ENCODE measurements around the gene SLC15A4.

Gene SLC15A4

DNA sequence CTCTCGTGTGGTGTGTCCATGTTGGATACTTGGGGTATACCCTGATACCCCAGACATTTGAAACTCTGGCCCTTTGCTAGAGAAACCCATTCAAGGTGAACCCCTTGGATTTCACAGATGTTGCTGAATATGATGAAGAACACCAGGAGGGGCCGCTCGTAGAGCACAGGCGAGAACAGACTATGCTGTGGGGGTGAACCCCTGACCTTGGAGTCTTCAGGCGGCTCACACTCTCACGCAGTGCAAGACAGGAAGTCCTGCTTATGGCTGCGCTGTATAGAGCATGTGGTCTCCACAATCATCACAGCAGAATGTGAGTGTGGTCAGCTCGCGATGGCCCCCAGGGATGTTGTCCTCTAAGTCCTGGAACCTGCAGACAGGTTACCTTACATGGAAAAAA lies 60.4 kb downstream of the SLC15A4 start:
- no peak overlapping the region for H3K4me3 ChIP-seq (ENCODE audit: low read depth in 1 of 2, low read length in 2 of 2)
- H3K9ac ChIP-seq (ENCODE audit: low read length): no peak overlapping the region
- peaks cover 4 to 9% of the 10 kb centered on the region in 2 donors for H3K27me3 ChIP-seq (ENCODE audit: control insufficient read depth in 1 of 2, insufficient read depth in 2 of 2, low read length in 2 of 2)
- no peaks in the 10 kb centered on the region for H3K9me3 ChIP-seq (ENCODE audit: low read length)
- H3K27ac ChIP-seq (ENCODE audit: low read depth, low read length): no peak overlapping the region
- H3K36me3 ChIP-seq (ENCODE audit: insufficient read depth, low read length): no peaks in the 10 kb centered on the region
- no peaks in the 10 kb centered on the region for H3K4me1 ChIP-seq (ENCODE audit: insufficient read depth, low read length)

DNA sequence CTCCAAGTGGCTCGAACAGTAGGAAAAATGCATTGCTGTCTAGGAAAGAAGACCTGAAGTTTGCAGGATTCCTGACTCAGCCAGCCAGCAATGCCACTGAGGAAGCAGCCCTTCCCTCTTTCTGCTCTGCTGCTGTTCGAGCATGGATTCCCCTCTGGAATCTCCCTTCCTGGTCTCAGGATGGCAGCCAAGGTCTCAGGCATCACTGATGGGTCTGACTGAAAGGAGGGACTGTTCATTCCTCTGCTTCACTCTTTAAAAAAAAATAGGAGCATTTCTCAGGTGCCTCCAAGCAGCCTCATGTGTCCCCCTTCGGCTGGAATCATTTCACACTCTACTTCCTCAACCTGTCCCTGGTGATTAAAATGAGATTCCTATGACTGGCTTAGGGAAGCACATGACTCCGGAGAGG lies 62.4 kb downstream of the SLC15A4 start:
- no peak overlapping the region for H3K4me3 ChIP-seq (ENCODE audit: low read depth in 1 of 2, low read length in 2 of 2)

DNA sequence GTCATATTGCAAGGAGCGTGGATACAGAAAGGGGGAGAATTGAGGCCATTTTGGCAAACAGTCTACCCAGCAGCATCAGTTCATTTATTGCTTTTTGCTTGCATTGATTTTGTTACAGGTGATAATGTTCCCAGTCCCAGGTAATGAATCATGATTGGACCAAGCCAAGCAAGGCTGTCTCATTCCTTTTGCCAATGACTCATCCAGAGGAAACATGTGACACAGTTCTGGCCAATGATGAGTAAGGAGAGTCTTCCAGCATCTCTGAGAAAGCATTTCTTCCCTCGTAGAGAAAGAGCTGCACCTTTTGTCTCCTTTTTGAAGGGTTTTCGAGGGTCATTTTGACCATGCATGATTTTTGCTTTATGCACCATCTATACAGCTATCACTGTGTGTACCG lies 68.2 kb downstream of the SLC15A4 start:
- no peaks in the 10 kb centered on the region for H3K9me3 ChIP-seq (ENCODE audit: low read length)
- no peak overlapping the region for H3K9ac ChIP-seq (ENCODE audit: low read length)
- H3K4me3 ChIP-seq (ENCODE audit: low read depth in 1 of 2, low read length in 2 of 2): no peak overlapping the region
- no peaks in the 10 kb centered on the region for H3K27me3 ChIP-seq (ENCODE audit: control insufficient read depth in 1 of 2, insufficient read depth in 2 of 2, low read length in 2 of 2)
- H3K36me3 ChIP-seq (ENCODE audit: insufficient read depth, low read length): no peaks in the 10 kb centered on the region
- H3K27ac ChIP-seq (ENCODE audit: low read depth, low read length): no peak overlapping the region
- no peaks in the 10 kb centered on the region for H3K4me1 ChIP-seq (ENCODE audit: insufficient read depth, low read length)

More for the DNA sequence above, 62.4 kb downstream of the SLC15A4 start:
- H3K27me3 ChIP-seq (ENCODE audit: control insufficient read depth in 1 of 2, insufficient read depth in 2 of 2, low read length in 2 of 2): peaks cover 0 to 5% of the 10 kb centered on the region in 2 donors
- H3K4me1 ChIP-seq (ENCODE audit: insufficient read depth, low read length): no peaks in the 10 kb centered on the region
- H3K36me3 ChIP-seq (ENCODE audit: insufficient read depth, low read length): no peaks in the 10 kb centered on the region
- no peak overlapping the region for H3K27ac ChIP-seq (ENCODE audit: low read depth, low read length)
- H3K9ac ChIP-seq (ENCODE audit: low read length): no peak overlapping the region
- H3K9me3 ChIP-seq (ENCODE audit: low read length): no peaks in the 10 kb centered on the region

DNA sequence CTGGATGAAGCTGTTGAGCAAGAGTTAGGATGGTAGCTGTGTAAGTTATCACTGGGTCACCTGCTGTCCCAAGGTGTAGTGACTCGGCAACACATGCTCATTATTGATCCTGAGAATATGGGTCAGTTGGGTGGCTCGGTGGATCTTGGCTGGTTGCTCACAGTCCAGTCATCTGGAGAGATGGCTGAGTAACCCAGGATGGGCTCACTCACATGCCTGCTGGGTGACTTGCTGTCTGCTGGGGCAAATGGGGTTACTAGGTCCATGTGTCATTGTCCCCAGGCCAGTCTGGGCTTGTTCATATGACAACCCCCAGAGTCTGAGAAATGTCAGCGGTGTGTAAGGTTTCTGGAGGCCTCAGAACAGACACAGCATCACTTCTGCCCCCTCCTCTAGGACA lies 69.5 kb downstream of the SLC15A4 start:
- no peaks in the 10 kb centered on the region for H3K36me3 ChIP-seq (ENCODE audit: insufficient read depth, low read length)
- H3K27me3 ChIP-seq (ENCODE audit: control insufficient read depth in 1 of 2, insufficient read depth in 2 of 2, low read length in 2 of 2): no peaks in the 10 kb centered on the region
- no peaks in the 10 kb centered on the region for H3K9me3 ChIP-seq (ENCODE audit: low read length)
- no peak overlapping the region for H3K4me3 ChIP-seq (ENCODE audit: low read depth in 1 of 2, low read length in 2 of 2)
- no peaks in the 10 kb centered on the region for H3K4me1 ChIP-seq (ENCODE audit: insufficient read depth, low read length)
- H3K27ac ChIP-seq (ENCODE audit: low read depth, low read length): no peak overlapping the region
- no peak overlapping the region for H3K9ac ChIP-seq (ENCODE audit: low read length)

DNA sequence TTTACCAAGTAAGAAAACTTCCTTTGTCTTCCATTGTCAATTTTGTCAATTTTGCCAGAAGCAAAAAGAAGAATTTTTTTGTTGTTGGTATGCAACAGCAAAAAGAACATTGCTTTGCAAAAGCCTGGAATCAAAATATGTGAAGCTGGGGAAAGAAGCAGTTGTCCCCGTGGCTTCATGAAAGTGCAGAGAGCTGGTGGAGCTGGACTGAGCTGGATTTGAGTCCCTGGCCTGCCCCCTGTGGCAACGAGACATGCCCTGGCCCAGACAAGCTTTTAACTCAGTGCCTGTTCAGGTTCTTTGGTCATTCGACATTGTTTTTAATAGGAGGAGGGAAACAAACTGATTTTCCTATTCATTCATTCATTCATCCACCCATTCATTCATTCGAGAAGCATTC lies 70.3 kb downstream of the SLC15A4 start:
- Histone ChIP-seq H3K4me1 (ENCODE audit: insufficient read depth, low read length) (no peaks in the 10 kb centered on the region), H3K27me3 (ENCODE audit: control insufficient read depth in 1 of 2, insufficient read depth in 2 of 2, low read length in 2 of 2) (no peaks in the 10 kb centered on the region)

DNA sequence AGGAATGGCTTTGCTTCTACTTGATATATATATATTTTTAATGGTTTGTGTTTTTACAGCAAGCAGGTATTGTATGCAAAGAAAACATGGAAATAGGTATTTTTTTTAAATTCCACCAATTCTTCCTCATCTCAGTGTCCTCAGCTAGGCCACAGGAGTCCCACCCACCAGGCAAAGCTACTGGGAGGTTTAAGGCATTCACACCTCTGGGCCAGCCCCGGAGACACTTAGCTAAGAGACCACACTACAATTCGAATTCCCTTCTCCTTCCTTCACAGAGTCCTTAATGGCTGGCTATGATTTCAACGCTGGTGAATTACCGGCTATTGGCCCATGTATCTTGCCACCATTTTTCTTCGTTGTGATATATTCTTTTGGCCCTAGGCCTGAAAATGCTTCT lies 71.4 kb downstream of the SLC15A4 start:
- no peak overlapping the region for H3K9ac ChIP-seq (ENCODE audit: low read length)

More for the DNA sequence above, 70.3 kb downstream of the SLC15A4 start:
- Histone ChIP-seq H3K9me3 (ENCODE audit: low read length) (no peaks in the 10 kb centered on the region), H3K27ac (ENCODE audit: low read depth, low read length) (no peak overlapping the region), H3K9ac (ENCODE audit: low read length) (no peak overlapping the region), H3K36me3 (ENCODE audit: insufficient read depth, low read length) (no peaks in the 10 kb centered on the region), H3K4me3 (ENCODE audit: low read depth in 1 of 2, low read length in 2 of 2) (no peak overlapping the region)

DNA sequence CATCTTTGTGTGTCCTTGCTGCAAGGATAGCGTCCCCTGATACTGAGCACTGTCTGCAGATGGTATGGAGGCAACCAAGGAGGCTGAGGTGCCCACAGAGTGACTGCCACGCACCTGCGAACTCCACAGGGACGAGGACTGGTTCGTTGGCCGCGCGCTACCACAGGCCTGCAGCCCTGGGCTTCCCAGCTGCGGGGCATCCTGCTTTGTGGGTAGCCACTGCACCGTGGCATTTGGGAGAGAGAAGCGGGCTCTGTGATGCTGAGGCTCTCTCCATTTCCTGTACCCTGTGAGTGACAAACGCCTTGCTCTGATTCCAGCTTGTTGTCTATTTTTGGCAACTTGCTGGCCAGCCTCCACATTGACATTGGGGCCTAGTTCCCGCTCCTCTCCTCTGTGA lies 76.3 kb downstream of the SLC15A4 start:
- Histone ChIP-seq H3K4me1 (ENCODE audit: insufficient read depth, low read length) (no peaks in the 10 kb centered on the region), H3K9ac (ENCODE audit: low read length) (no peak overlapping the region), H3K36me3 (ENCODE audit: insufficient read depth, low read length) (no peaks in the 10 kb centered on the region), H3K4me3 (ENCODE audit: low read depth in 1 of 2, low read length in 2 of 2) (no peak overlapping the region), H3K27ac (ENCODE audit: low read depth, low read length) (no peak overlapping the region), H3K27me3 (ENCODE audit: control insufficient read depth in 1 of 2, insufficient read depth in 2 of 2, low read length in 2 of 2) (no peaks in the 10 kb centered on the region), H3K9me3 (ENCODE audit: low read length) (no peaks in the 10 kb centered on the region)

More for the DNA sequence above, 71.4 kb downstream of the SLC15A4 start:
- no peaks in the 10 kb centered on the region for H3K36me3 ChIP-seq (ENCODE audit: insufficient read depth, low read length)
- H3K4me3 ChIP-seq (ENCODE audit: low read depth in 1 of 2, low read length in 2 of 2): no peak overlapping the region
- H3K4me1 ChIP-seq (ENCODE audit: insufficient read depth, low read length): no peaks in the 10 kb centered on the region
- no peaks in the 10 kb centered on the region for H3K27me3 ChIP-seq (ENCODE audit: control insufficient read depth in 1 of 2, insufficient read depth in 2 of 2, low read length in 2 of 2)
- no peak overlapping the region for H3K27ac ChIP-seq (ENCODE audit: low read depth, low read length)
- no peaks in the 10 kb centered on the region for H3K9me3 ChIP-seq (ENCODE audit: low read length)

DNA sequence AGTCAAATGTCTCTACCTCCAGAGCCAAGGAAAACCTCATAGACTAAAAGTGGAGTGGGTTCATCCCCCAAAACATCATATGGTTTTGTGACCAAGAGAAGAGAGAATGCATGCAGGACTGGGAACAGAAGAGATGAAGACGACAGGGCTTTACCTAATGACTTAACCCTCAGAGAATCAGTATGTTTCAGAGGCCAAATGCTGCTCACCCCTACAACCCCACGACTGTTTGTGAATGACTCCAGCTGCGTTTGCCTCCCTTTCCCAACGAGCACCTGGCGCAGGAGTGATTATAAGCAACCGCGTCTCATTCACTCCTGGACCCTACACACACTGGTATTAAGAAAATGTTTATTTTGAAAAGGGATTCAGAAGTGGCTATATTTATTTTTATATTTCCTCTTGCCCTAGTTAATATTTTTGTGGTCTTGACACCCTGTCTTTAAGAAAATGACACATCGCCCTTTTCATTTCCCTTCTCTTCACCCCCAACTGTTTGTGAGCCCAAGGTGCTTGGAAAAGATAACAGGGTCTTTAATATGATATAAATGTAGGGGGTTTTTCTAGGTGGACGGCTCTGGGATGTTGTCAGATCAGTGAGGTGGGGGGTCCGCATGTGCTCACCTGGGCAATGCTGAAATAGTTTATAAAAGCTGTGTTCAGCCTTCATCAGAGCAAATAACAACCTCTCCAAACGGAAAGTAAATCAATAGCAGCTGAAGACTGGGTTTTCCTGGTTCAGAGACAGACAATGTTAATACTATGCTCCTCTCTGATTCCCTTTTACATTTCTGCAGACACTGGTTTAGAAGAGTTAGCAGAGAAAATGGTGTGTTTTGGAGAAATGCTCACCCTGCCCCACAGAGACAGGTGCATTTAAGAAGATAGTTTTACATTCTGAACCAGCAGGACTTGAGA lies 77.7 kb downstream of the SLC15A4 start:
- Histone ChIP-seq H3K9ac (ENCODE audit: low read length) (no peak overlapping the region), H3K4me3 (ENCODE audit: low read depth in 1 of 2, low read length in 2 of 2) (no peak overlapping the region), H3K36me3 (ENCODE audit: insufficient read depth, low read length) (no peaks in the 10 kb centered on the region), H3K27me3 (ENCODE audit: control insufficient read depth in 1 of 2, insufficient read depth in 2 of 2, low read length in 2 of 2) (no peaks in the 10 kb centered on the region), H3K9me3 (ENCODE audit: low read length) (no peaks in the 10 kb centered on the region), H3K4me1 (ENCODE audit: insufficient read depth, low read length) (no peaks in the 10 kb centered on the region), H3K27ac (ENCODE audit: low read depth, low read length) (no peak overlapping the region)

DNA sequence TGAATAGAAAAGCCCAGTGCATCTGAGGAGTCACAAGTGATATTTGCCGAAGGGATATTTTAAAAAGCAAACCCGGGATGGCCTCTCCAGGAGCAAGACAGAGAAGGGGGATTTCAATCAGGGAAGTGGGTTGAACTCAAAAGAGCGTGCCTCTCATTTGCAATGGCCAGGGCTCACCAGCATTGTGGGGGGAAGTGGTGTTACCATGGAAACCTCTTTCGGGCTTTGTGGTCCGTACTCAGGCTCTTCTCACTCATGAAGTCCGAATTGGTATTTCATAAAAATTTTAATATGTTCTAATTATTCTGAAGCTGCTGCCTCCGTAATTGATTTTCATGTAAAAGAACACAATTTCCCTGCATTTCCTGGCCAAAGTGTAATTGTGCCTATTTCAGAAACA lies 79.8 kb downstream of the SLC15A4 start:
- Histone ChIP-seq H3K27me3 (ENCODE audit: control insufficient read depth in 1 of 2, insufficient read depth in 2 of 2, low read length in 2 of 2) (no peaks in the 10 kb centered on the region), H3K4me3 (ENCODE audit: low read depth in 1 of 2, low read length in 2 of 2) (no peak overlapping the region), H3K27ac (ENCODE audit: low read depth, low read length) (no peak overlapping the region), H3K36me3 (ENCODE audit: insufficient read depth, low read length) (no peaks in the 10 kb centered on the region), H3K9me3 (ENCODE audit: low read length) (no peaks in the 10 kb centered on the region), H3K9ac (ENCODE audit: low read length) (no peak overlapping the region), H3K4me1 (ENCODE audit: insufficient read depth, low read length) (no peaks in the 10 kb centered on the region)
